ENCODE measurements around the gene FTCDNL1.

DNA sequence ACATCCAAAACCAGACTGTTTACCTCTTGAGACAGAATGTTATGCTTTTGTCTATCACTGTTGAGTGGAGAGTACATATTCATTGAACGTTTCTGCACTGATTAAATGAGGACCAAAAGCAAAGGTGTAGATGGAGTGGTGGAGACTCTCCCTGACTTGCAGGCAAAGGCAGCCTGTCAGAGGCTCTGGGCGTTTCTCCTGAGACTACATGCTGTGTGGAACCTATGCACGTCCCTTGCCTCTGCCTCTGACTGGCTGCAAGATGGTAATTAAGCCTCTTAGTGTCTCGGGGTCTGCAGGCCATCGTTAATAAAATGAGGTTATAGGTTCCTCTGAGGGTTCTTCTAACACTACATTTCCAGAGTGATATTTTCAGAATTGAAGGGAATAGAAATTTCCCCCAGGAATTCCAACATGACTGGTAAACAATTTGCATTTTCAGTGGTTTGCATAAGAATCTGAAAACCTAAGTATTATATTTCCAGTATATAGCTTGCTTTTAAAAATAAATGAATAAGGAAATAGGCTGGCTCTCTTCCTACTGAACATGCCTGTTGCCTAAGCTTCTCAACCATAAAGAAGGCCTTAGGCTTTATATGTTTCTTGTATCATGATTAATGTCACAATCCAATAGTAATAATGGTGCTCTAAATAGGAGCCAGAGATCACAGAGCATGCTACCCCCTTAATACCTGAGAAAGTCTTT lies 107.4 kb downstream of the FTCDNL1 start:
- no peak for TF ChIP-seq EZH2 (IDR thresholded peaks at IDR 0.05; ENCODE audit: low read length)
- TF ChIP-seq, protein P1, sequence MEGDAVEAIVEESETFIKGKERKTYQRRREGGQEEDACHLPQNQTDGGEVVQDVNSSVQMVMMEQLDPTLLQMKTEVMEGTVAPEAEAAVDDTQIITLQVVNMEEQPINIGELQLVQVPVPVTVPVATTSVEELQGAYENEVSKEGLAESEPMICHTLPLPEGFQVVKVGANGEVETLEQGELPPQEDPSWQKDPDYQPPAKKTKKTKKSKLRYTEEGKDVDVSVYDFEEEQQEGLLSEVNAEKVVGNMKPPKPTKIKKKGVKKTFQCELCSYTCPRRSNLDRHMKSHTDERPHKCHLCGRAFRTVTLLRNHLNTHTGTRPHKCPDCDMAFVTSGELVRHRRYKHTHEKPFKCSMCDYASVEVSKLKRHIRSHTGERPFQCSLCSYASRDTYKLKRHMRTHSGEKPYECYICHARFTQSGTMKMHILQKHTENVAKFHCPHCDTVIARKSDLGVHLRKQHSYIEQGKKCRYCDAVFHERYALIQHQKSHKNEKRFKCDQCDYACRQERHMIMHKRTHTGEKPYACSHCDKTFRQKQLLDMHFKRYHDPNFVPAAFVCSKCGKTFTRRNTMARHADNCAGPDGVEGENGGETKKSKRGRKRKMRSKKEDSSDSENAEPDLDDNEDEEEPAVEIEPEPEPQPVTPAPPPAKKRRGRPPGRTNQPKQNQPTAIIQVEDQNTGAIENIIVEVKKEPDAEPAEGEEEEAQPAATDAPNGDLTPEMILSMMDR (optimal IDR thresholded peaks at IDR 0.05 in 1 of 3, IDR thresholded peaks at IDR 0.05 in 1 of 3, conservative IDR thresholded peaks at IDR 0.05 in 1 of 3; ENCODE audit: extremely low read depth in 1 of 3, insufficient read depth in 2 of 3, low read length in 3 of 3): no peak
